Measurements from ENCODE around the gene BCAT1.
"Not testable (repeated sequence)": the region's sequence is repeated elsewhere in the genome, so short reads cannot be mapped to it uniquely, and the experiment has no call there.

The BCAT1 gene

DNA sequence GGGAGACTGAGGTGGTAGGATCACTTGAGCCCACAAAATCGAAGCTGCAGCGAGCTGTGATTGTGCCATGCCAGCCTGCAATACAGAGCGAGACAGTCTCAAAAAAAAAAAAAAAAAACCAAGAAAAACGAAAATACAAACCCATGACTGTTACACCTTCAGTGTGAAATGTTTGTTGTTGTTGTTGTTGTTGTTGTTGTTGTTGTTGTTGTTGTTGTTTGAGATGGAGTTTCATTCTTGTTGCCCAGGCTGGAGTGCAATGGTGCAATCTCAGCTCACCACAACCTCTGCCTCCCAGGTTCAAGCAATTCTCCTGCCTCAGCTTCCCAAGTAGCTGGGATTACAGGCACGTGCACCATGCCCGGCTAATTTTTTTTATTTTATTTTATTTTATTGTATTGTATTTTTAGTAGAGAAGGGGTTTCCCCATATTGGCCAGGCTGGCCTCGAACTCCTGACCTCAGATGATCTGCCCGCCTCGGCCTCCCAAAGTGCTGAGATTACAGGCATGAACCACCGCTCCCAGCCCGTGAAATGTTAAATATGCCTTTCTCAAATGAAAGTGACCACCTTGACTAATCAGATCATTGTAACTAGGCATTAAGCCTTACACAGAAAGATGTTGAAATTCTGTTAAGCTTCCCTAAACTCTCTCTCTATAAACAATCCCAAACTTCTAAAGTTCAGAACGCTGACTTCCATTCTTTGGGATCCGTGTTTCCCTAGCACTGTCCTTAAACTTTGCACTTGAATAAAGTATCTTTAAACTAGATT lies 20.2 kb downstream of the BCAT1 start:
- not testable (repeated sequence) for H3K4me3 Mint-ChIP-seq, H3K4me1 Mint-ChIP-seq, H3K27me3 Mint-ChIP-seq

DNA sequence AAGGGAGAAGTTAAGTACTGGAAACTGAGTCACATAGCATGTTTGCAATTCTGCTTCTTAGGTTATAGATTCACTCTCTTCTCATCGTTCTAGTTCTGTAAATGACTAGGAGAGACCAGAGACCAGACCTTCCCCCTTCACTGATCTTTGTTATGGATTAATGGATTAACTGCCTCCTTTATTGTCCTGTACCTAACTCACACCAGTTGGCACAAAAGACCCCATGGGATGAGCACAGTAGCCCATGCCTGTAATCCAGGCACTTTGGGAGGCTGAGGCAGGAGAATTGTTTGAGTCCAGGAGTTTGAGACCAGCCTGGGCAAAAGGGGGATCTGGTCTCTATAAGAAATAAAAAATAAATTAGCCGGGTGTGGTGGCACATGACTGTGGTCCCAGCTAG lies 20.8 kb downstream of the BCAT1 start:
- H3K4me1 Mint-ChIP-seq = peaks cover 9% of the 10 kb centered on the region
- no peaks in the 10 kb centered on the region for H3K36me3 Mint-ChIP-seq
- H3K4me3 Mint-ChIP-seq = no peak overlapping the region
- H3K27me3 Mint-ChIP-seq = no peaks in the 10 kb centered on the region
- ATAC-seq (ENCODE audit: low read depth) = no peak
- H3K27ac Mint-ChIP-seq = no peak overlapping the region
- H3K9me3 Mint-ChIP-seq = peaks cover 2% of the 10 kb centered on the region
- no peak for DNase-seq (ENCODE audit: low spot score in 2 of 2)

More for the DNA sequence above, 20.2 kb downstream of the BCAT1 start:
- H3K9me3 Mint-ChIP-seq; H3K27ac Mint-ChIP-seq; ATAC-seq (ENCODE audit: low read depth); DNase-seq (ENCODE audit: low spot score in 2 of 2); H3K36me3 Mint-ChIP-seq: not testable (repeated sequence)

GRCh38 chr12:24926080-24926479 lies 22.8 kb downstream of the BCAT1 start:
- not testable (repeated sequence) for H3K27me3 Mint-ChIP-seq; H3K4me3 Mint-ChIP-seq; H3K4me1 Mint-ChIP-seq; H3K27ac Mint-ChIP-seq; DNase-seq (ENCODE audit: low spot score in 2 of 2); H3K36me3 Mint-ChIP-seq; H3K9me3 Mint-ChIP-seq; ATAC-seq (ENCODE audit: low read depth)

- DNase-seq (ENCODE audit: low spot score in 2 of 2) (no peak), ATAC-seq (ENCODE audit: low read depth) (no peak)
- Mint-ChIP-seq H3K36me3 (no peaks in the 10 kb centered on the region), H3K4me3 (no peak overlapping the region), H3K27ac (no peak overlapping the region), H3K27me3 (no peaks in the 10 kb centered on the region), H3K9me3 (peaks cover 2% of the 10 kb centered on the region), H3K4me1 (peaks cover 4% of the 10 kb centered on the region)
Measured at GRCh38 chr12:24922090-24922489, 26.8 kb downstream of the BCAT1 start.

- Mint-ChIP-seq H3K27ac (no peak overlapping the region), H3K27me3 (no peaks in the 10 kb centered on the region), H3K36me3 (no peaks in the 10 kb centered on the region), H3K4me3 (no peak overlapping the region), H3K9me3 (peaks cover 2% of the 10 kb centered on the region), H3K4me1 (peaks cover 4% of the 10 kb centered on the region)
- ATAC-seq (ENCODE audit: low read depth) = no peak
- no peak for DNase-seq (ENCODE audit: low spot score in 2 of 2)
Measured at GRCh38 chr12:24921251-24922038, 27.5 kb downstream of the BCAT1 start.

DNA sequence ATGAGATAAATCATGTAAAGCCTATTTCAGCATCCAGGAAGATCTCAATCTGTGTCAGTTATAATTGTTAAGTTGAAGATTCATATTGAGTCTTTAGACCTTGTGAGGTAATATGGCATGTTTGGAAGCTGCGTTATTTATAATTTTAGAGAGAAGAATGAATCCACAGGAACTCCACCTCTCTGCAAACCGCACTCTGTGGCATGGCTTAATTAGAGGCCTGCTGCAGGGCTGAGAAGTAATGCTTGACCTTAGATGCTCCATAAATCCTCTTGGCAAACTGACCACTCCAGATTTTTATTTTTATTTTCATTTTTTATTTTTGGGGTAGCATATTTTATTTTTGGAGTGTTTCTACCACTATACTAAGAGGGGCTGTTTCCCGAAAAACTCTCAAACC lies 28.8 kb downstream of the BCAT1 start:
- H3K4me1 Mint-ChIP-seq = peaks cover 4% of the 10 kb centered on the region
- no peak for ATAC-seq (ENCODE audit: low read depth)
- H3K27ac Mint-ChIP-seq = no peak overlapping the region
- no peak overlapping the region for H3K4me3 Mint-ChIP-seq
- H3K36me3 Mint-ChIP-seq = no peaks in the 10 kb centered on the region
- no peak for DNase-seq (ENCODE audit: low spot score in 2 of 2)
- no peaks in the 10 kb centered on the region for H3K9me3 Mint-ChIP-seq
- no peaks in the 10 kb centered on the region for H3K27me3 Mint-ChIP-seq

DNA sequence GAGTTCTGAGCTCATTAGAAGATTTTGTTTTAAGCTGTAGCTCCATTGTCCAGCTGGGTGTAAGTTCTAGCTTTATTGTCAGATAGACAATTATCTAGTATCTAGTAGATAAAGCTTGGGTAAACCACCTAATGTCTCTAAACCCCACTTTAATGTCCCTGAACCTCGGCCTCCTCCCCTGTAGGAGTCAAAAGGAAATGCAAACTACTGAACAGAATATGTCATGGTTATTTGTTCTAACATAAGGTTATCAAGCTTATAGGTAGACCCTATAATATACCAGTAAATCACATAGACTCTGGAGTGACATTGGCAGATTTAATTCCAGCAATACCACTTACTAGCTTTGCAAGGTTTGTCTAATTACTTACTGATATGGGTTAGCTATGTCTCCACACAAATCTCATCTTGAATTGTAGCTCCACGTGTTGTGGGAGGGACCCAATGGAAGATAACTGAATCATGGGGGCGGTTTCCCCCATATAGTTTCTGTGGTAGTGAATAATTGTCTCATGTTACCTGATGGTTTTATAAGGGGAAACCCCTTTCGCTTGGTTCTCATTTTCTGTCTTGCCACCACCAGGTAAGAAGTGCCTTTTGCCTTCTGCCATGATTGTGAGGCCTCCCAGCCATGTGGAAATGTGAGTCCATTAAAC lies 29.4 kb downstream of the BCAT1 start:
- no peaks in the 10 kb centered on the region for H3K27me3 Mint-ChIP-seq
- no peak for DNase-seq (ENCODE audit: low spot score in 2 of 2)
- H3K36me3 Mint-ChIP-seq = no peaks in the 10 kb centered on the region
- H3K4me3 Mint-ChIP-seq = no peak overlapping the region
- peak; percentile 31 for ATAC-seq (ENCODE audit: low read depth)
- no peaks in the 10 kb centered on the region for H3K9me3 Mint-ChIP-seq
- peaks cover 4% of the 10 kb centered on the region for H3K4me1 Mint-ChIP-seq
- H3K27ac Mint-ChIP-seq = no peak overlapping the region

- DNase-seq (ENCODE audit: low spot score in 2 of 2) (no peak), ATAC-seq (ENCODE audit: low read depth) (no peak)
- no peaks in the 10 kb centered on the region for H3K9me3 Mint-ChIP-seq
- no peak overlapping the region for H3K4me3 Mint-ChIP-seq
- peaks cover 4% of the 10 kb centered on the region for H3K4me1 Mint-ChIP-seq
- H3K36me3 Mint-ChIP-seq = no peaks in the 10 kb centered on the region
- no peak overlapping the region for H3K27ac Mint-ChIP-seq
- no peaks in the 10 kb centered on the region for H3K27me3 Mint-ChIP-seq
Measured at GRCh38 chr12:24918596-24918995, 30.3 kb downstream of the BCAT1 start.

DNA sequence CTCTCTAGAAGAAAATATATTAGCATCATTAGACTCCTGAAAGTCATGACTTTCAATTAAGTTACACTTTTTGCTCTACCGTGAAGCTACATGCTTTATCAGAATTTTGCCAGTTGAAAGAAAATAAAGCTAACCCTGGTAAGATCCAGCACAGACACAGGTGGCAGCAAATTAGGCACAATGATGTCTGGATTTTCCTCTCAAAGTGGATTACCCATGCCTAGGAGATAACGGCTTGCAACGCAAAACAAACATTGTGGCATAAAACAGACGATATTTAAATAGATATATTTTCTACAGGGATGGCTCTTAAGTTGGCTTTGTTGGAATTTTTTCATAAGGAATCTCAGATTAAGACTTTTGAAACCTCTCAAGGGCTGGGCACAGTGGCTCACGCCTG lies 33.4 kb downstream of the BCAT1 start:
- no peaks in the 10 kb centered on the region for H3K9me3 Mint-ChIP-seq
- no peak overlapping the region for H3K27ac Mint-ChIP-seq
- no peaks in the 10 kb centered on the region for H3K36me3 Mint-ChIP-seq
- no peak overlapping the region for H3K4me3 Mint-ChIP-seq
- DNase-seq (ENCODE audit: low spot score in 2 of 2) (no peak), ATAC-seq (ENCODE audit: low read depth) (no peak)
- H3K4me1 Mint-ChIP-seq = no peaks in the 10 kb centered on the region
- no peaks in the 10 kb centered on the region for H3K27me3 Mint-ChIP-seq

DNA sequence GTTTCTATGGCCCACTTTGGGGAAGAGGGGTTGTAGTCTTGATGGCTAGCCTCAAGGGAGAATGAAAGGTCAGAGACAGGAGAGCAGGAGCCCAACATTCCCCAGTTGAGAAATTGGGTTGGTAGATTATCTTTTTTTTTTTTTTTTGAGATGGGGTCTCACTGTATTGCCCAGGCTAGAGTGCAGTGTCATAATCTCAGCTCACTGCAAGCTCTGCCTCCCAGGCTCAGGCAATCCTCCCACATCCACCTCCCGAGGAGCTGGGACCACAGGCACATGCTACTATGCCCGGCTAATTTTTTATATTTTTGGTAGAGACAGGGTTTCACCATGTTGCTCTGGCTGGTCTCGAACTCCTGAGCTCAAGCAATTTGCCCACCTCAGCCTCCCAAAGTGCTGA lies 34.9 kb downstream of the BCAT1 start:
- Mint-ChIP-seq H3K4me1 (peaks cover 3% of the 10 kb centered on the region), H3K36me3 (no peaks in the 10 kb centered on the region), H3K4me3 (no peak overlapping the region)

GRCh38 chr12:24913130-24913529 lies 35.8 kb downstream of the BCAT1 start:
- Mint-ChIP-seq H3K27me3 (no peaks in the 10 kb centered on the region), H3K27ac (no peak overlapping the region), H3K4me1 (peaks cover 3% of the 10 kb centered on the region), H3K36me3 (no peaks in the 10 kb centered on the region), H3K4me3 (no peak overlapping the region), H3K9me3 (no peaks in the 10 kb centered on the region)
- no peak for DNase-seq (ENCODE audit: low spot score in 2 of 2)
- ATAC-seq (ENCODE audit: low read depth) = no peak

More for the DNA sequence above, 34.9 kb downstream of the BCAT1 start:
- Mint-ChIP-seq H3K9me3 (no peaks in the 10 kb centered on the region), H3K27me3 (no peaks in the 10 kb centered on the region), H3K27ac (no peak overlapping the region)
- DNase-seq (ENCODE audit: low spot score in 2 of 2) (no peak), ATAC-seq (ENCODE audit: low read depth) (no peak)

GRCh38 chr12:24911271-24911791 lies 37.6 kb downstream of the BCAT1 start:
- ATAC-seq (ENCODE audit: low read depth) = no peak
- Mint-ChIP-seq H3K9me3 (no peaks in the 10 kb centered on the region), H3K36me3 (no peaks in the 10 kb centered on the region), H3K4me1 (peaks cover 3% of the 10 kb centered on the region), H3K27me3 (no peaks in the 10 kb centered on the region), H3K4me3 (no peak overlapping the region), H3K27ac (no peak overlapping the region)
- no peak for DNase-seq (ENCODE audit: low spot score in 2 of 2)

DNA sequence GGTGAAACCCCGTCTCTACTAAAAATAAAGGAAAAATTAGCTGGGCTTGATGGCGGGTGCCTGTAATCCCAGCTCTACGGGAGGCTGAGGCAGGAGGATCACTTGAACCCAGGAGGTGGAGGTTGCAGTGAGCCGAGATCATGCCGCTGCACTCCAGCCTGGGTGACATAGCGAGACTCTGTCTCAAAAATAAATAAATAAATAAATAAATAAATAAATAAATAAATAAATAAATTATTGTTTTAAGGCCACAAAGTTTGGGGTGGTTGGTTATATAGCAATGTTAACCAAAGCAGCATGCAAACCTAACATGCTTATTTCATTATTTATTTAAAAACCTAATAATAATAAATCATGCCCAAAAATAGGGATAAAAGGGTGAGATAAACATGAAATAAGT lies 38.7 kb downstream of the BCAT1 start:
- not testable (repeated sequence) for H3K36me3 Mint-ChIP-seq; H3K27me3 Mint-ChIP-seq; H3K9me3 Mint-ChIP-seq; H3K27ac Mint-ChIP-seq; DNase-seq (ENCODE audit: low spot score in 2 of 2); H3K4me1 Mint-ChIP-seq; ATAC-seq (ENCODE audit: low read depth); H3K4me3 Mint-ChIP-seq

DNA sequence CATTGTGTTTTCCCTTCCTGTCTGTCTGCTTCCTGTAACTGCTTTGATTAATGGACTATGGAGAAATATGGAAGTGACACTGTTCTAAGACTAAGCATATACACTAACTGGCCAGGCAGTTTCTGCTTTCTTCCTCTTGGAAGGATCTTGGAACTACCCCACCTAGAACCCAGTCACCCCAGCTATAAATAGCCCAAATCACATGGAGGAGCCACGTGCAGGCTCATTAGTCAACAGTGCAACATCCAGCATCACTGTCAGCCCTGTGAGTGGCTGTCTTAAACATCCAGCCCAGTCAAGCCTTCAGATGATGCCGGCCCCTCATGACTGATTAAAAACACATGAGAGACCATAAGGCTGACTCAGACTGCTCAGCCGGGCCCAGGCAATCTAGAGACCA lies 39.2 kb downstream of the BCAT1 start:
- Mint-ChIP-seq H3K4me1 (peaks cover 3% of the 10 kb centered on the region), H3K36me3 (no peaks in the 10 kb centered on the region), H3K27me3 (no peaks in the 10 kb centered on the region), H3K4me3 (no peak overlapping the region), H3K27ac (no peak overlapping the region), H3K9me3 (no peaks in the 10 kb centered on the region)
- DNase-seq (ENCODE audit: low spot score in 2 of 2) (no peak), ATAC-seq (ENCODE audit: low read depth) (no peak)

Data from memory B cell (primary cell).